ENCODE measurements around the gene FYN.

- TF ChIP-seq, protein P1, sequence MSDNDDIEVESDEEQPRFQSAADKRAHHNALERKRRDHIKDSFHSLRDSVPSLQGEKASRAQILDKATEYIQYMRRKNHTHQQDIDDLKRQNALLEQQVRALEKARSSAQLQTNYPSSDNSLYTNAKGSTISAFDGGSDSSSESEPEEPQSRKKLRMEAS (IDR thresholded peaks at IDR 0.05), result no peak
- TF ChIP-seq, protein P2, sequence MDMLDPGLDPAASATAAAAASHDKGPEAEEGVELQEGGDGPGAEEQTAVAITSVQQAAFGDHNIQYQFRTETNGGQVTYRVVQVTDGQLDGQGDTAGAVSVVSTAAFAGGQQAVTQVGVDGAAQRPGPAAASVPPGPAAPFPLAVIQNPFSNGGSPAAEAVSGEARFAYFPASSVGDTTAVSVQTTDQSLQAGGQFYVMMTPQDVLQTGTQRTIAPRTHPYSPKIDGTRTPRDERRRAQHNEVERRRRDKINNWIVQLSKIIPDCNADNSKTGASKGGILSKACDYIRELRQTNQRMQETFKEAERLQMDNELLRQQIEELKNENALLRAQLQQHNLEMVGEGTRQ (IDR thresholded peaks at IDR 0.05; ENCODE audit: low read depth, low read length), result no peak
- TF ChIP-seq, protein P2 (CRISPR knock-in tag; IDR thresholded peaks at IDR 0.05; ENCODE audit: borderline replicate concordance), result no peak
- no peak for TF ChIP-seq CTCF (CRISPR knock-in tag; IDR thresholded peaks at IDR 0.05)
- TF ChIP-seq HMG20B (CRISPR knock-in tag; conservative IDR thresholded peaks at IDR 0.05), result no peak
Measured at GRCh38 chr6:111720931-111721496, 152.2 kb downstream of the FYN start.

All from HepG2 (cell line).